Endodermal cell (in vitro differentiated cells): ENCODE measurements around the gene C1QTNF9. TPM values are rescaled to one million over a fixed set of nuclear protein-coding genes. Genes with fewer than 3 reads are reported as not detected.

ENCODE experiments used
- DNase-seq: peaks from one replicate; pipeline ENCODE4 v3.0.0-alpha.2; 2017
- H3K27ac ChIP-seq: 2 replicates; pipeline ENCODE4 v1.5.1; 2013; ENCODE audit warnings: mild to moderate bottlenecking, low read depth, low read length, moderate library complexity
- H3K27me3 ChIP-seq: 2 replicates; pipeline ENCODE4 v1.6.1; 2013; ENCODE audit warnings: mild to moderate bottlenecking, low read length, moderate library complexity; ENCODE audit not compliant: insufficient read depth, control insufficient read depth, poor library complexity, severe bottlenecking
- H3K36me3 ChIP-seq: 2 replicates; pipeline ENCODE4 v1.7.0; 2013; ENCODE audit warnings: mild to moderate bottlenecking, low read length, moderate library complexity; ENCODE audit not compliant: control insufficient read depth, insufficient read depth
- H3K4me1 ChIP-seq: one replicate; pipeline ENCODE4 v1.7.0; 2013; ENCODE audit warnings: low read length; ENCODE audit not compliant: control insufficient read depth, insufficient read depth
- H3K4me3 ChIP-seq: 2 replicates; pipeline ENCODE4 v1.5.1; 2013; ENCODE audit warnings: mild to moderate bottlenecking, low read length, moderate library complexity
- H3K9ac ChIP-seq: 2 replicates; pipeline ENCODE4 v1.6.1; 2013; ENCODE audit warnings: mild to moderate bottlenecking, low read length, moderate library complexity; ENCODE audit not compliant: poor library complexity, severe bottlenecking; ENCODE audit errors: extremely low read depth
- H3K9me3 ChIP-seq: 2 replicates; pipeline ENCODE4 v1.6.1; 2013; ENCODE audit warnings: mild to moderate bottlenecking, low read length, moderate library complexity; ENCODE audit not compliant: control insufficient read depth
- H3K27ac Mint-ChIP-seq: 2 replicates; pipeline ENCODE4 v1.8.0; 2020; ENCODE audit warnings: mixed read lengths
- H3K27me3 Mint-ChIP-seq: 2 replicates; pipeline ENCODE4 v1.8.0; 2021; ENCODE audit warnings: mild to moderate bottlenecking, mixed read lengths; ENCODE audit not compliant: insufficient read depth
- H3K36me3 Mint-ChIP-seq: 2 replicates; pipeline ENCODE4 v1.8.0; 2020; ENCODE audit warnings: low read depth, mixed read lengths
- H3K4me1 Mint-ChIP-seq: 2 replicates; pipeline ENCODE4 v1.8.0; 2020; ENCODE audit warnings: mixed read lengths
- H3K4me3 Mint-ChIP-seq: 2 replicates; pipeline ENCODE4 v1.8.0; 2020; ENCODE audit warnings: mild to moderate bottlenecking, moderate library complexity, mixed read lengths
- H3K9me3 Mint-ChIP-seq: 2 replicates; pipeline ENCODE4 v1.8.0; 2020; ENCODE audit warnings: mild to moderate bottlenecking, mixed read lengths
- CTCF ChIP-seq: fragments of 200-600 bp; sonication (generic); conservative IDR thresholded peaks from 2 replicates; pipeline ENCODE4 v1.5.0; 2021; ENCODE audit warnings: antibody characterized with exemption, mild to moderate bottlenecking
- WGBS, 2 experiments: methylation state at CpG; one replicate each; pipeline versions ENCODE4 v1.1.5 to v1.1.7; 2013; ENCODE audit warnings: missing lambda C conversion rate in 2 of 2, mixed read lengths in 1 of 2; ENCODE audit not compliant: insufficient coverage in 1 of 2, insufficient read length in 1 of 2; 5-methylcytosine and 5-hydroxymethylcytosine counted together
- total RNA-seq, 2 donors: library from RNA; stranded (reverse); fragmentation: NEBNext Ultra II Directional in 1 of 2; extraction: Animal tissue kit (Norgen Biotek cat#: 25700) in 1 of 2; gene quantifications; 2 replicates in 1 of 2; 3 replicates in 1 of 2; pipeline ENCODE4 v1.2.1, GENCODE V29; 2021

Gene C1QTNF9
- total RNA-seq, 2 donors from 2014 or later = not detected

GRCh38 chr13:24306632-24307031 is 2.7 kb upstream of the C1QTNF9 start:
- Histone ChIP-seq H3K36me3 (peaks cover 4% of the 10 kb centered on the region), H3K27ac (no peak overlapping the region), H3K4me1 (peaks cover 3% of the 10 kb centered on the region), H3K27me3 (no peaks in the 10 kb centered on the region), H3K9me3 (no peaks in the 10 kb centered on the region), H3K9ac (no peak overlapping the region), H3K4me3 (no peak overlapping the region)
- 96% methylated on average over 1 of the region's 1 CpG; no CpG with 5 or more reads in 1 of the 2 experiments for WGBS, 2 experiments
- peaks cover 15% of the 10 kb centered on the region for H3K36me3 Mint-ChIP-seq
- peaks cover 8% of the 10 kb centered on the region for H3K4me1 Mint-ChIP-seq
- no peaks in the 10 kb centered on the region for H3K9me3 Mint-ChIP-seq
- no peaks in the 10 kb centered on the region for H3K27me3 Mint-ChIP-seq
- no peak for TF ChIP-seq CTCF
- DNase-seq = no peak
- H3K27ac Mint-ChIP-seq = no peak overlapping the region
- no peak overlapping the region for H3K4me3 Mint-ChIP-seq

- Mint-ChIP-seq H3K9me3 (no peaks in the 10 kb centered on the region), H3K27ac (no peak overlapping the region), H3K36me3 (peaks cover 10% of the 10 kb centered on the region), H3K4me1 (peaks cover 8% of the 10 kb centered on the region), H3K4me3 (no peak overlapping the region), H3K27me3 (no peaks in the 10 kb centered on the region)
- Histone ChIP-seq H3K27me3 (no peaks in the 10 kb centered on the region), H3K4me1 (peaks cover 3% of the 10 kb centered on the region), H3K4me3 (no peak overlapping the region), H3K9ac (no peak overlapping the region), H3K27ac (no peak overlapping the region), H3K36me3 (peaks cover 4% of the 10 kb centered on the region), H3K9me3 (no peaks in the 10 kb centered on the region)
- WGBS, 2 experiments = 88 to 96% methylated on average over 22 to 27 of the region's 27 CpGs
- no peak for TF ChIP-seq CTCF
- DNase-seq = peak; percentile 57
Measured at GRCh38 chr13:24307211-24308067, 1.9 kb upstream of the C1QTNF9 start.

GRCh38 chr13:24308068-24308445 is 1.3 kb upstream of the C1QTNF9 start:
- no peak for DNase-seq
- TF ChIP-seq CTCF = no peak
- no peak overlapping the region for H3K27ac Mint-ChIP-seq

More at GRCh38 chr13:24308068-24308445, 1.3 kb upstream of the C1QTNF9 start:
- H3K9me3 ChIP-seq = no peaks in the 10 kb centered on the region
- Mint-ChIP-seq H3K36me3 (peaks cover 5% of the 10 kb centered on the region), H3K9me3 (no peaks in the 10 kb centered on the region), H3K4me1 (peaks cover 8% of the 10 kb centered on the region), H3K4me3 (no peak overlapping the region), H3K27me3 (no peaks in the 10 kb centered on the region)
- peaks cover 3% of the 10 kb centered on the region for H3K4me1 ChIP-seq
- H3K9ac ChIP-seq = no peak overlapping the region
- H3K27me3 ChIP-seq = no peaks in the 10 kb centered on the region
- no peak overlapping the region for H3K4me3 ChIP-seq
- WGBS, 2 experiments = 95 to 97% methylated on average over 27 to 33 of the region's 33 CpGs
- no peak overlapping the region for H3K27ac ChIP-seq
- peaks cover 4% of the 10 kb centered on the region for H3K36me3 ChIP-seq
